OCI-LY1 (cell line): ENCODE measurements around the gene ARHGEF39.
A peak's percentile ranks its signal among the peaks of the same experiment; 100 is the strongest.

ENCODE experiments used
- H2AFZ ChIP-seq: fragments of 200-600 bp; sonication (generic), shearing (Covaris generic); 2 replicates; pipeline ENCODE4 v1.6.0; 2014; ENCODE audit warnings: antibody characterized with exemption, mild to moderate bottlenecking, low read length
- H3F3A ChIP-seq: fragments of 200-600 bp; sonication (generic), shearing (Covaris generic); 2 replicates; pipeline ENCODE4 v1.6.0; 2014; ENCODE audit warnings: mild to moderate bottlenecking, antibody characterized with exemption, low read length, moderate library complexity; ENCODE audit not compliant: insufficient read depth
- H3K27ac ChIP-seq: fragments of 200-600 bp; sonication (generic); 2 replicates; pipeline ENCODE4 v1.5.1; 2014; ENCODE audit warnings: low read length, mixed run types, mild to moderate bottlenecking, low read depth; ENCODE audit not compliant: poor library complexity, severe bottlenecking
- H3K27me3 ChIP-seq: fragments of 200-600 bp; sonication (generic); 2 replicates; pipeline ENCODE4 v1.6.0; 2014; ENCODE audit warnings: antibody characterized with exemption, mild to moderate bottlenecking, low read length, moderate library complexity; ENCODE audit not compliant: insufficient read depth
- H3K36me3 ChIP-seq: fragments of 200-600 bp; sonication (generic); 2 replicates; pipeline ENCODE4 v1.6.1; 2014; ENCODE audit warnings: mild to moderate bottlenecking, antibody characterized with exemption, low read length, moderate library complexity, mixed read lengths; ENCODE audit not compliant: insufficient read depth
- H3K4me1 ChIP-seq: fragments of 200-600 bp; sonication (generic); 2 replicates; pipeline ENCODE4 v1.5.1; 2014; ENCODE audit warnings: mild to moderate bottlenecking, low read length, moderate library complexity; ENCODE audit not compliant: insufficient read depth, severe bottlenecking
- H3K4me2 ChIP-seq: fragments of 200-600 bp; sonication (generic), shearing (Covaris generic); 2 replicates; pipeline ENCODE4 v1.6.1; 2014; ENCODE audit warnings: low read length
- H3K4me3 ChIP-seq: fragments of 200-600 bp; sonication (generic); 2 replicates; pipeline ENCODE4 v1.5.1; 2014; ENCODE audit warnings: low read length, low read depth, mild to moderate bottlenecking, mixed read lengths; ENCODE audit not compliant: poor library complexity, severe bottlenecking
- H3K79me2 ChIP-seq: fragments of 200-600 bp; shearing (Covaris generic); 2 replicates; pipeline ENCODE4 v1.6.1; 2016; ENCODE audit warnings: mixed run types, low read length, mixed read lengths; ENCODE audit not compliant: insufficient read depth
- H3K9ac ChIP-seq: fragments of 200-600 bp; sonication (generic), shearing (Covaris generic); 2 replicates; pipeline ENCODE4 v1.6.1; 2014; ENCODE audit warnings: mild to moderate bottlenecking, low read length, mixed read lengths
- H3K9me2 ChIP-seq: fragments of 200-600 bp; sonication (generic), shearing (Covaris generic); 2 replicates; pipeline ENCODE4 v1.6.1; 2014; ENCODE audit warnings: low read depth, mild to moderate bottlenecking, low read length, mixed read lengths
- H3K9me3 ChIP-seq: fragments of 200-600 bp; shearing (Covaris generic); 2 replicates; pipeline ENCODE4 v1.6.1; 2014; ENCODE audit warnings: low read length, mixed read lengths
- H4K20me1 ChIP-seq: fragments of 200-600 bp; sonication (generic), shearing (Covaris generic); 2 replicates; pipeline ENCODE4 v1.6.0; 2016; ENCODE audit warnings: mild to moderate bottlenecking, low read length; ENCODE audit not compliant: insufficient read depth
- CTCF ChIP-seq: fragments of 200-600 bp; sonication (generic), shearing (Covaris generic); IDR thresholded peaks from 2 replicates; pipeline ENCODE4 v1.5.1; 2017; ENCODE audit warnings: mild to moderate bottlenecking, antibody characterized with exemption, low read length, moderate library complexity, mixed read lengths
- EZH2 ChIP-seq: fragments of 200-600 bp; sonication (generic), shearing (Covaris generic); IDR thresholded peaks from 2 replicates; pipeline ENCODE4 v1.8.0; 2017; ENCODE audit warnings: borderline replicate concordance, mixed run types, mild to moderate bottlenecking, antibody characterized with exemption, low read length, moderate library complexity, mixed read lengths

Gene ARHGEF39

GRCh38 chr9:35697486-35697885 is 32.5 kb upstream of the ARHGEF39 start:
- H3K4me2 ChIP-seq = no peak overlapping the region

GRCh38 chr9:35696520-35697215 is 31.7 kb upstream of the ARHGEF39 start:
- no peaks in the 10 kb centered on the region for H3K9me3 ChIP-seq
- no peaks in the 10 kb centered on the region for H3K27me3 ChIP-seq
- 0 out of 2 replicates have a peak, but pooled peaks cover 3% of the 10 kb centered on the region for H3F3A ChIP-seq
- no peak overlapping the region for H2AFZ ChIP-seq
- no peak overlapping the region for H3K4me2 ChIP-seq
- no peaks in the 10 kb centered on the region for H3K4me1 ChIP-seq
- no peaks in the 10 kb centered on the region for H3K9me2 ChIP-seq
- H3K36me3 ChIP-seq = peaks cover 60% of the 10 kb centered on the region
- TF ChIP-seq EZH2 (no peak), CTCF (peak; percentile 92)
- no peak overlapping the region for H3K4me3 ChIP-seq
- H3K9ac ChIP-seq = no peak overlapping the region
- H3K27ac ChIP-seq = no peak overlapping the region
- H3K79me2 ChIP-seq = no peaks in the 10 kb centered on the region
- no peaks in the 10 kb centered on the region for H4K20me1 ChIP-seq

More at GRCh38 chr9:35697486-35697885, 32.5 kb upstream of the ARHGEF39 start:
- H4K20me1 ChIP-seq = no peaks in the 10 kb centered on the region
- no peak overlapping the region for H3K4me3 ChIP-seq
- no peak overlapping the region for H3K27ac ChIP-seq
- H3K36me3 ChIP-seq = peaks cover 68% of the 10 kb centered on the region
- no peaks in the 10 kb centered on the region for H3K4me1 ChIP-seq
- H3F3A ChIP-seq = 0 out of 2 replicates have a peak, but pooled peaks cover under 1% of the 10 kb centered on the region
- H3K79me2 ChIP-seq = no peaks in the 10 kb centered on the region
- no peaks in the 10 kb centered on the region for H3K27me3 ChIP-seq
- TF ChIP-seq EZH2 = no peak
- no peak for TF ChIP-seq CTCF
- no peaks in the 10 kb centered on the region for H3K9me3 ChIP-seq
- no peaks in the 10 kb centered on the region for H3K9me2 ChIP-seq
- no peak overlapping the region for H2AFZ ChIP-seq
- no peak overlapping the region for H3K9ac ChIP-seq

GRCh38 chr9:35695943-35696401 is 31.0 kb upstream of the ARHGEF39 start:
- Histone ChIP-seq H3K27me3 (no peaks in the 10 kb centered on the region), H3K9me2 (no peaks in the 10 kb centered on the region), H3K4me1 (peaks cover 4% of the 10 kb centered on the region), H3K9me3 (no peaks in the 10 kb centered on the region), H3K79me2 (no peaks in the 10 kb centered on the region), H3K9ac (no peak overlapping the region), H3K27ac (no peak overlapping the region), H2AFZ (no peak overlapping the region), H3K4me3 (no peak overlapping the region), H3K4me2 (no peak overlapping the region), H3K36me3 (peaks cover 54% of the 10 kb centered on the region), H3F3A (0 out of 2 replicates have a peak, but pooled peaks cover 3% of the 10 kb centered on the region), H4K20me1 (no peaks in the 10 kb centered on the region)
- TF ChIP-seq CTCF = no peak
- TF ChIP-seq EZH2 = no peak
